ENCODE measurements around the gene STAG1.

DNA sequence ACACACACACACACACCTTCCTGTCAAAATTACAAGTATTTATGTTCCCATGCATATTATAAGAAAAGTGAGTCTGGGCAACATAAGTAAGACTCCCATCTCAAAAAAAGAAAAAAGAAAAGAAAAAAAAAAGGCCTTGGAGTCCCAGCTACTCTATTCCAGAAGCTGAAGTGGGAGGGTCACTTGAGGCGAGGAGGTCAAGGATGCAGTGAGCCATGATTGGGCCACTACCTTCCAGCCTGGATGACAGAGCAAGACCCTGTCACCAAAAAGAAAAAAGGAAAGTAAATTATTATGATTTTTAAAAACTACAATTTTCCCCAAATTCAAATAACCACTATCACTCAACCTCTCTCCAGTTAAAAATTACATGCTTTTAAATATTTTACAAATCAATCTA lies 113.1 kb downstream of the STAG1 start:
- TF ChIP-seq EZH2 (IDR thresholded peaks at IDR 0.05; ENCODE audit: low read depth, unreplicated experiment), result no peak
- TF ChIP-seq, protein P1, sequence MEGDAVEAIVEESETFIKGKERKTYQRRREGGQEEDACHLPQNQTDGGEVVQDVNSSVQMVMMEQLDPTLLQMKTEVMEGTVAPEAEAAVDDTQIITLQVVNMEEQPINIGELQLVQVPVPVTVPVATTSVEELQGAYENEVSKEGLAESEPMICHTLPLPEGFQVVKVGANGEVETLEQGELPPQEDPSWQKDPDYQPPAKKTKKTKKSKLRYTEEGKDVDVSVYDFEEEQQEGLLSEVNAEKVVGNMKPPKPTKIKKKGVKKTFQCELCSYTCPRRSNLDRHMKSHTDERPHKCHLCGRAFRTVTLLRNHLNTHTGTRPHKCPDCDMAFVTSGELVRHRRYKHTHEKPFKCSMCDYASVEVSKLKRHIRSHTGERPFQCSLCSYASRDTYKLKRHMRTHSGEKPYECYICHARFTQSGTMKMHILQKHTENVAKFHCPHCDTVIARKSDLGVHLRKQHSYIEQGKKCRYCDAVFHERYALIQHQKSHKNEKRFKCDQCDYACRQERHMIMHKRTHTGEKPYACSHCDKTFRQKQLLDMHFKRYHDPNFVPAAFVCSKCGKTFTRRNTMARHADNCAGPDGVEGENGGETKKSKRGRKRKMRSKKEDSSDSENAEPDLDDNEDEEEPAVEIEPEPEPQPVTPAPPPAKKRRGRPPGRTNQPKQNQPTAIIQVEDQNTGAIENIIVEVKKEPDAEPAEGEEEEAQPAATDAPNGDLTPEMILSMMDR (conservative IDR thresholded peaks at IDR 0.05; ENCODE audit: low read depth in 2 of 2), result no peak
- no peak for TF ChIP-seq ZNF331 (CRISPR knock-in tag; IDR thresholded peaks at IDR 0.05; ENCODE audit: low read depth)
- no peak for TF ChIP-seq POLR2AphosphoS5 (IDR thresholded peaks at IDR 0.05; ENCODE audit: low read depth)
- TF ChIP-seq, protein P2, sequence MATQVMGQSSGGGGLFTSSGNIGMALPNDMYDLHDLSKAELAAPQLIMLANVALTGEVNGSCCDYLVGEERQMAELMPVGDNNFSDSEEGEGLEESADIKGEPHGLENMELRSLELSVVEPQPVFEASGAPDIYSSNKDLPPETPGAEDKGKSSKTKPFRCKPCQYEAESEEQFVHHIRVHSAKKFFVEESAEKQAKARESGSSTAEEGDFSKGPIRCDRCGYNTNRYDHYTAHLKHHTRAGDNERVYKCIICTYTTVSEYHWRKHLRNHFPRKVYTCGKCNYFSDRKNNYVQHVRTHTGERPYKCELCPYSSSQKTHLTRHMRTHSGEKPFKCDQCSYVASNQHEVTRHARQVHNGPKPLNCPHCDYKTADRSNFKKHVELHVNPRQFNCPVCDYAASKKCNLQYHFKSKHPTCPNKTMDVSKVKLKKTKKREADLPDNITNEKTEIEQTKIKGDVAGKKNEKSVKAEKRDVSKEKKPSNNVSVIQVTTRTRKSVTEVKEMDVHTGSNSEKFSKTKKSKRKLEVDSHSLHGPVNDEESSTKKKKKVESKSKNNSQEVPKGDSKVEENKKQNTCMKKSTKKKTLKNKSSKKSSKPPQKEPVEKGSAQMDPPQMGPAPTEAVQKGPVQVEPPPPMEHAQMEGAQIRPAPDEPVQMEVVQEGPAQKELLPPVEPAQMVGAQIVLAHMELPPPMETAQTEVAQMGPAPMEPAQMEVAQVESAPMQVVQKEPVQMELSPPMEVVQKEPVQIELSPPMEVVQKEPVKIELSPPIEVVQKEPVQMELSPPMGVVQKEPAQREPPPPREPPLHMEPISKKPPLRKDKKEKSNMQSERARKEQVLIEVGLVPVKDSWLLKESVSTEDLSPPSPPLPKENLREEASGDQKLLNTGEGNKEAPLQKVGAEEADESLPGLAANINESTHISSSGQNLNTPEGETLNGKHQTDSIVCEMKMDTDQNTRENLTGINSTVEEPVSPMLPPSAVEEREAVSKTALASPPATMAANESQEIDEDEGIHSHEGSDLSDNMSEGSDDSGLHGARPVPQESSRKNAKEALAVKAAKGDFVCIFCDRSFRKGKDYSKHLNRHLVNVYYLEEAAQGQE (IDR thresholded peaks at IDR 0.05; ENCODE audit: unreplicated experiment), result no peak
- TF ChIP-seq JUNB (IDR thresholded peaks at IDR 0.05; ENCODE audit: unreplicated experiment), result no peak
- no peak for TF ChIP-seq NANOG (IDR thresholded peaks at IDR 0.05; ENCODE audit: borderline replicate concordance)
- TF ChIP-seq, protein P3, sequence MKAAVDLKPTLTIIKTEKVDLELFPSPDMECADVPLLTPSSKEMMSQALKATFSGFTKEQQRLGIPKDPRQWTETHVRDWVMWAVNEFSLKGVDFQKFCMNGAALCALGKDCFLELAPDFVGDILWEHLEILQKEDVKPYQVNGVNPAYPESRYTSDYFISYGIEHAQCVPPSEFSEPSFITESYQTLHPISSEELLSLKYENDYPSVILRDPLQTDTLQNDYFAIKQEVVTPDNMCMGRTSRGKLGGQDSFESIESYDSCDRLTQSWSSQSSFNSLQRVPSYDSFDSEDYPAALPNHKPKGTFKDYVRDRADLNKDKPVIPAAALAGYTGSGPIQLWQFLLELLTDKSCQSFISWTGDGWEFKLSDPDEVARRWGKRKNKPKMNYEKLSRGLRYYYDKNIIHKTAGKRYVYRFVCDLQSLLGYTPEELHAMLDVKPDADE (IDR thresholded peaks at IDR 0.05), result no peak
- TF ChIP-seq EZH2phosphoT487 (IDR thresholded peaks at IDR 0.05; ENCODE audit: unreplicated experiment), result no peak
- TF ChIP-seq ZNF114 (CRISPR knock-in tag; IDR thresholded peaks at IDR 0.05), result no peak
- TF ChIP-seq CREB1 (CRISPR knock-in tag; IDR thresholded peaks at IDR 0.05; ENCODE audit: low read depth), result no peak
